Activated CD4-positive, CD25-positive, alpha-beta regulatory T cell treated with anti-CD3 and anti-CD28 coated beads, Interleukin-2, amount 50 U/mL, for 16 hours (primary cell): ENCODE results near the gene C7.
"Not testable (repeated sequence)": the region's sequence is repeated elsewhere in the genome, so short reads cannot be mapped to it uniquely, and the experiment has no call there.

Experiments used
- DNase-seq: peaks from one replicate; pipeline ENCODE4 v3.0.0-alpha.2; 2020; ENCODE audit warnings: low read depth, low spot score

The C7 gene

GRCh38 chr5:40909264-40909663, at the start of gene C7:
C7 (plus strand) TSS chr5:40909497; CDS start chr5:40909611, 114 bp downstream.
- DNase-seq = no peak

DNA sequence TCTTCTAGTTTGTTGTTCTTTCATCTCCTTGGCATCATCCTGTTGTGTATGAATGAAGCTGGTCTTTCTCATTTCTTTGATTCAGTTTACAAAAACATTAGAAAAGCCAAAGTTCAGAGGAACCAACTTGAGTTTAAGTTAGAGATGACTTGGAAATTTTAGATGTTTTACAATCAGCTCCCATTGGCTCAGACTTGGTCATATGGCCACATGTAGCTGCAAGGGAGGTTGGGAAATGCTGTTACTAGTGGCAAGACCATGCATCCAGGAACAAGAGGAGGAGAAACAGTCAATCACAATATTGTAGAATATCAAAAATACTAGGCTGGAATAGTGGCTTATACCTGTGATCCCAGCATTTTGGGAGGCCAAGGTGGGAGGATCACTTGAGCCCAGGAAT, 48.6 kb upstream of the C7 start:
- no peak for DNase-seq

DNA sequence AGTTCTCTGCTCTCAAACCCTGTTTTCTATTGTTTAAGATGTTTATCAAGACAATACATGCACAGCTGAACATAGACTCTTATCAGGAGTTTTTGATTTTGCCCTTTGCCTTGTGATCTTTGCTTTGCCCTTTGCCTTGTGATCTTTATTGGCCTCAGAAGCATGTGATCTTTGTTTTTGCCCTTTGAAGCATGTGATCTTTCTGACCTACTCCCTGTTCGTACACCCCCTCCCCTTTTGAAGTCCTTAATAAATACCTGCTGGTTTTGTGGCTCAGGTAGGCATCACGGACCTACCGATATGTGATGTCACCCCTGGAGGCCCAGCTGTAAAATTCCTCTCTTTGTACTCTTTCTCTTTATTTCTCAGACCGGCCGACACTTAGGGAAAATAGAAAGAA, 44.3 kb upstream of the C7 start:
- DNase-seq = not testable (repeated sequence)

DNA sequence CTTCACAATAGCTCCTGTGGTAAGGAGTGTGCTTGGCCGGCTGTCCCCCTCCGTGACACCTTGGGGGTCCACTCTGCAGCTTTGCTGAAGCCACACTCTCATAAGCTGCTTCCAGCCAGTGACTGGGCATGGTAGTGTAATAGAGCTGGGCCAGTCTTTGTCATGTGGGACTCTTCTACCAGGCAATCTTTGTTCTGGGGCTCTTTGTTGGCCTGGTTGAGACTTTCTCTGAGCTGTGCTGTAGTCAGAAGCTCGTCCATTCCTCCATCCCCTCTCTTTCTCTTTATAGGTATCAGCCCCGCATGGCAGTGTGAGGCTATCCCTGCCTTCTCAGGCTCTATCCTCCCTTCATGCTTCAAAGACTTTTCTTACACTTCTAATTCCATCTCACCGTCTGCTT, 42.5 kb upstream of the C7 start:
- no peak for DNase-seq

- no peak for DNase-seq
These were observed 39.9 kb upstream of the C7 start for GRCh38 chr5:40869384-40869783.

DNA sequence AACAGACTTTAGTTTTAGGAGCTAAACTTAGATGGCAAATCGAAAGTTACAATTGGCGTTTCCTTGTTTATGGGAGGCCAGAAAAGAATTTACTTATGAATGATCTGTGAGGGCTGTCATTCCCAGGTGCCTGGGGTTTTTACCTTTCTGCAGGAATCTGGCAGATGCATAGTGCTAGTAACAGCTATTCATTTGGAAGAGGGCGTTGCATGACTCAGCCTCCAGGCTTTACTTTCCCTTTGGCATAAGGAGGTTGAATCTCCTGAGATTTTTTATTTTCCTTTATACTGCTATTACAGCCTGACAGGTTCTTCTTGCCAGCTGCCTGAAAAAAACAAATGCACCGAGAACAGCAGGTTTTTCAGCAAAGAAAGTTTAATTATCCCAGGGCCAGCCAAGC, 38.1 kb upstream of the C7 start:
- DNase-seq = no peak

GRCh38 chr5:40872253-40872652, 37.0 kb upstream of the C7 start:
- DNase-seq = not testable (repeated sequence)

GRCh38 chr5:40873286-40873880, 35.9 kb upstream of the C7 start:
- no peak for DNase-seq

DNA sequence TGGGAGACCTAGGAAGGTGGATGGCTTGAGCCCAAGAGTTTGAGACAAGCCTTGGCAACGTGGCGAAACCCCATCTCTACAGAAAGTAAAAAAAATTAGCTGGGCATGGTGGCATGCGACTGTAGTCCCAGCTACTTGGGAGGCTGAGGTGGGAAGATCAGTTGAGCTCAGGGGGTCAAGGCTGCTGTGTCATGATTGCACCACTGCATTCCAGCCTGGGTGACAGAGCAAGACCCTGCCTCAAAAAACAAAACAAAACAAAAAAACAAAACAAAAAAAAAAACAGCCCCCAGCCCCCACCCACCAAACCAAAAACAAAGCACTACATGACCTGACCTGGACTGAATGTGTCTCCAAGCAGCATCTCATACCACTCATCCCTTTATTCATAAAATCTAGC, 33.3 kb upstream of the C7 start:
- no peak for DNase-seq

DNA sequence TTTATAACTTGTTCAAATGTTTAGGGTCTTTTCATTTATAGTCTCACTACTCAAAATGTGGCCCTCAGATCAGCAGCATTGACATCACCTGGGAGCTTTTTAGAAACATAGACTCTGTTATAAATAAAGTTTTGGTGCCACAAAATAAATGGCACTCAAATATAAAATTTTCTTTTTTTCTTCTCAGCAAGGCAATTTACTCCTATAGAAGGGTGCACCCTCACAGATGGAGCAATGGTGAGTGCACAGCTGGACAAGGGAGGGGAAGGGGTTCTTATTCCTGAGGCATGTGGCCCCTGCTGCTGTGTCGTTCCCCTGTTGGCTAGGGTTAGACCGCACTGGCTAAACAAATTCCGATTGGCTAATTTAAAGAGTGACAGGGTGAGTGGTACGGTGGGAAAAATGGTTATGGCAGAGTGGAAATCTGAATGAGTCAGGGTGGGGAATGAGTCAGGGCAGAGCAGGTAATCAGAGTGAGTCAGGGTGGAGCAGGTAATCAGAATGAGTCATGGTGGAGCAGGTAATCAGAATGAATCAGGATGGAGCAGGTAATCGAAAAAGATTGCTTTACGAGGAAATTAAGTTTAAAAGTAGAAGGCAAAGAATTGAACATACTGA, 31.8 kb upstream of the C7 start:
- DNase-seq = no peak

DNA sequence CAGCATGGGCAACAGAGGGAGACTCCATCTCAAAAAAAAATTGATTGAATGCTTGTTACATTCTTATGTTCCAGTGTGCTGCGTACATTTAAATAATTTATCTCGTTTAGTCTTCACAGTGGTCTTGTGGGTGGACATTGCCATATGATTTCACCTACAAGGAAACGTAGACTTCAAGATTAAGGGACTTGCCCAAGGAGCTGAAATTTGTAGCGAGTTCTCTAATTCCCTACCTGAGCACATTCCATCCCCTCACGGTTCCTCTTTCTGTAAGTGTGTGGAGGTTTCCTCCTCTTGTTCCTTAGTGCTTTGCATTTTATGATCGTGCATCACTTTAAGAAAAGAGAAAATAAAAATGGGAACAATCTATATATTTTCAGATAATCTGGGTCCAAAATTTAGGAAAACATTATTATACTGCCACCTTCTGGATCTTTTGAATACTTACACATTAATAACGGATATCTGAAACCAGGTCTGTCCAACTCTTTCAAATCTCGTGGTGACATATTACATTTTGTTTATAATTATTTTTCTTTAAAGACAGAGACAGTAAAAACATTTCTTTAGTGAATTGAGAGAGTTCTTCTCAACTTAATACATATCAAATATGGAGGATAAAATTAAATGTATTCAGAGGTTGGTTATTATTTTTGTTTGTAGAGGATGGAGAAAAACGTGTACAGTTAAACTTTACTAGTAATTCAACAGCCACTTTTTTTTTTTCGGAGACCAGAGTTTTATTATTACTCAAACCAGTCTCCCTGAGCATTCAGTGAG, 29.9 kb upstream of the C7 start:
- no peak for DNase-seq

DNA sequence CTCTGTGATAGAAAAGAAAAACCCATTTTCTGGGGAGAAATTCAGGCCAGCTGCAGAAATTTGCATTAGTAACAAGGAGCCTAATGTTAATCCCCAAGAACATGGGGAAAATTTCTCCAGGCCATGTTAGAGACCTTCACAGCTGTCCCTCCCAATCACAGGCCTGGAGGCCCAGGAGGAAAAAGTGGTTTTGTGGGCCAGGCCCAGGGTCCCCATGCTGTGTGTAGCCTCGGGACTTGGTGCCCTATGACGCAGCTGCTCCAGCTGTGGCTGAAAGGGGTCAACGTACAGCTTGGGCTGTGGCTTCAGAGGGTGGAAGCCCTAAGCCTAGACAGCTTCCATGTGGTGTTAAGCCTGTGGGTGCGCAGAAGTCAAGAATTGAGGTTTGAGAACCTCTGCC, 27.0 kb upstream of the C7 start:
- no peak for DNase-seq

DNA sequence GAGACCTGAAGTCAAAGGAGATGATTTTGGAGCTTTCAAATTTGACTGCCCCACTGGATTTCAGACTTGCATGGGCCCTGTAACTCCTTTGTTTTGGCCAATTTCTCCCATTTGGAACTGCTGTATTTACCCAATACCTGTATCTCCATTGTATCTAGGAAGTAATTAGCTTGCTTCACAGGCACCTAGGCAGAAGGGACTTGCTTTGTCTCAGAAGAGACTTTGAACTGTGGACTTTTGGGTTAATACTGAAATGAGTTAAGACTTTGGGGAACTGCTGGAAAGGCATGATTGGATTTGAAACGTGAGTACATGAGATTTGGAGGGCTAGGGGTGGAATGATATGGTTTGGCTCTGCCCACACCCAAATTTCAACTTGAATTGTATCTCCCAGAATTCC, 26.2 kb upstream of the C7 start:
- DNase-seq = not testable (repeated sequence)

- DNase-seq = not testable (repeated sequence)
These were observed 13.6 kb upstream of the C7 start for GRCh38 chr5:40895440-40896425.

DNA sequence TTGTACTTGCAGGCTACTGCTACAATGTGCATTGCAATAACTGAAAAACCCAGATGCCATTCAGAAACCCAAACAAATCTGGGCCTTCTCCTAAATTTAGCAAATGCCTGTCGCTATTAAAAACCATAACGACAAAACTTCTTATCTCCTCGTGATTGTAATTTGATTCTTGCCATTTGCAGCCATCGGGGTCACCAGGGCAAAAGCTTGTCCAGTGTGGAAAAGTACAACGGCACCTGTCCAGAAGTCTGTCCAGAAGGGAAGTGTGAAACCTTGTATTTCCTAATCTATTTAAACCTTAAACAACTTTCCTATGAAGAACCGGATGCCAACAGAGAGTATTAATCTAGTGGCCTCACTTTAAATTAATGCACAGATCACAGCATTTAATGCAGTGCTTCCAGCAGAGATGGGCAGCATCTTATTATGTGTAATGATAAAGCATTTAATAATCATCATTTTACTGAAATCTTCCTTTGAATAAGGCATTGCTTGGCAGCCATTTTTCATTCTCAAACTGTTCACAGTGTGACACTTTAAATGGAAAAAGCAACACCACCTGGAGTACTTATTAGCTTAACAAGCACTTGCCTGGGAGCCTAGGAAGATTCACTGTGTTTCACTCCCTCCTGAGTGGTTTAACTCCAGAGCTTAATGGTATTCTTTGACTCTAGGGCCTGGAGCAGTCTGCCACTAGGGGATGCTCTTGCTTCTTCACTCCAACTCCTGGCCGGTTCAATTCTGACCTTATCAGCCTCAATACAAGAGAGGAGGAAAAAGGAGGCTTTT, 4.9 kb upstream of the C7 start:
- DNase-seq = no peak

- DNase-seq = no peak
These were observed 4.3 kb upstream of the C7 start for GRCh38 chr5:40904994-40905306.

GRCh38 chr5:40906351-40906751, 2.9 kb upstream of the C7 start:
- DNase-seq = no peak

DNA sequence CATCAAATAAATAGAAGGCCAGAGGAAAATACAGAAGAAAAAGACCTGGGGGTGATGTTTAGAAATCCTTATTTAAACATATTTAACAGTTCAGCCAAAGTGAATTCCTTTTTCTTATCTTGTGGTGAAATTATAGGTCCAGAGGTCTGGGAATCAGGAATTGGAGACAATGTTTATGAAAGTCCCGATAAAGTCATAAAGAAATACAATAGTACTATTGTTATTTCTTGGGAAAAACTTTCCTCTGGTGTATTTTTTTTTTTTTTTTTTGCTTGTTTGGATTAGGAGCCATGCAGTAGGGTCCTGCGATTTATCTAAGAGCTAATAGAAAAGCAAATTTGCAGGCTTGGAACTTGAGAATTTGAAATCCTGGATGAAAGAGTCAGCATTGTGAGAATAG, 426 bp downstream of the C7 start:
- no peak for DNase-seq

- no peak for DNase-seq
These were observed 2.0 kb downstream of the C7 start for GRCh38 chr5:40911266-40911665.

GRCh38 chr5:40914835-40915234, 5.5 kb downstream of the C7 start:
- no peak for DNase-seq

GRCh38 chr5:40915341-40915926, 6.1 kb downstream of the C7 start:
- no peak for DNase-seq
